Tibial nerve (tissue), 4 donors: ENCODE data around the gene ZG16B. TPM values are rescaled to one million over a fixed set of nuclear protein-coding genes. Genes with fewer than 3 reads are reported as not detected.

Source experiments
- DNase-seq, 2 donors: peaks; one replicate each; pipeline ENCODE4 v3.0.0-alpha.2; 2019; ENCODE audit warnings: low spot score in 2 of 2
- H3K27ac ChIP-seq, 4 donors: fragments of 200-600 bp; sonication (generic) in 3 of 4; one replicate each; pipeline ENCODE4 v1.5.1; 2017 to 2019; ENCODE audit warnings: mild to moderate bottlenecking in 1 of 4
- H3K27me3 ChIP-seq, 2 donors: fragments of 200-600 bp; sonication (generic) in 1 of 2; one replicate each; pipeline versions ENCODE4 v1.5.1 to v1.6.0; 2017 to 2019
- H3K36me3 ChIP-seq, 3 donors: fragments of 200-600 bp; sonication (generic); one replicate each; pipeline ENCODE4 v1.5.1; 2018 to 2019
- H3K4me1 ChIP-seq, 4 donors: fragments of 200-600 bp; sonication (generic) in 3 of 4; one replicate each; pipeline ENCODE4 v1.5.1; 2017 to 2019
- H3K4me3 ChIP-seq, 4 donors: fragments of 200-600 bp; sonication (generic) in 3 of 4; one replicate each; pipeline ENCODE4 v1.5.1; 2017 to 2019; ENCODE audit warnings: mild to moderate bottlenecking in 1 of 4, moderate library complexity in 1 of 4
- H3K9me3 ChIP-seq, 4 donors: fragments of 200-600 bp; sonication (generic) in 3 of 4; one replicate each; pipeline ENCODE4 v1.5.1; 2017 to 2019
- EP300 ChIP-seq, 2 donors: sonication (generic); formaldehyde crosslinking; IDR thresholded peaks; one replicate each; pipeline ENCODE4 v1.6.1; 2017; ENCODE audit warnings: antibody characterized with exemption in 2 of 2, mild to moderate bottlenecking in 1 of 2
- POLR2A ChIP-seq, 2 donors: fragments of 450-650 bp; IDR thresholded peaks; one replicate each; pipeline ENCODE4 v1.6.1; 2017; ENCODE audit warnings: antibody characterized with exemption in 2 of 2, mild to moderate bottlenecking in 2 of 2, moderate library complexity in 2 of 2
- WGBS, 2 donors: methylation state at CpG; one replicate each; pipeline ENCODE4 v1.1.5; 2018; 5-methylcytosine and 5-hydroxymethylcytosine counted together
- total RNA-seq, 4 donors: library from RNA; depleted of rRNA; stranded (reverse); fragments of >200 nt; gene quantifications; one replicate each; pipeline ENCODE4 v1.1.0, GENCODE V29; 2016
- TF ChIP-seq, protein P1 (sequence below), 5 experiments: fragments of 200-600 bp in 3 of 5; fragments of 450-650 bp in 2 of 5; sonication (generic) in 3 of 5; IDR thresholded peaks; one replicate each; pipeline ENCODE4 v1.5.1; 2016 to 2019; ENCODE audit warnings: antibody characterized with exemption in 5 of 5, mild to moderate bottlenecking in 3 of 5, moderate library complexity in 2 of 5

ZG16B gene
- total RNA-seq, 4 donors from 2014 or later = not detected

DNA sequence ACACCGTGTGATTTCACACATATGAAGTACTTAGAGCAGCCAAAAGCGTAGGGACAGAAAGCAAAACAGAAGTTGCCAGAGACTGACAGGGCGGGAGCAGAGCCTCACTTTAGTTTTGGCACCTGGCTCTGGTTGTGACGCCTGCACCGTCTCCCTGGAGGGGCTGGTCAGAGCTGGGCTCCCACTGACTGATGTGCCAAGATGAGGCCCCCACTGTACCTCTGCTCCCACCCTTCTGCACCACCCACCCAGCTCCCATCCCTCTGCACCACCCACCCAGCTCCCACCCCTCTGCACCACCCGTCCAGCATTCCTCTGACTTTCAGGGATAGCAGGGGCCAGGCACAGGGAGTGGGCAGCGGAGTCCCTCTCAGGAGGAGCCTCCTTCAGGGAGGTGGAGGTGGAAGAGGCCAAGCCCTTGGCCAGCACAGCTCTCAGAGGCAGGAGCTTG is 16.3 kb upstream of the ZG16B start:
- Histone ChIP-seq H3K9me3 (peaks cover 0 to 3% (median 0%) of the 10 kb centered on the region in 4 donors), H3K4me3 (no peak overlapping the region), H3K27me3 (peaks cover 0 to 40% of the 10 kb centered on the region in 2 donors), H3K27ac (no peak overlapping the region), H3K4me1 (no peaks in the 10 kb centered on the region), H3K36me3 (no peaks in the 10 kb centered on the region)
- WGBS, 2 donors = 52 to 75% methylated on average over 7 of the region's 7 CpGs
- no peak for TF ChIP-seq POLR2A (IDR thresholded peaks at IDR 0.05)
- TF ChIP-seq, protein P1, sequence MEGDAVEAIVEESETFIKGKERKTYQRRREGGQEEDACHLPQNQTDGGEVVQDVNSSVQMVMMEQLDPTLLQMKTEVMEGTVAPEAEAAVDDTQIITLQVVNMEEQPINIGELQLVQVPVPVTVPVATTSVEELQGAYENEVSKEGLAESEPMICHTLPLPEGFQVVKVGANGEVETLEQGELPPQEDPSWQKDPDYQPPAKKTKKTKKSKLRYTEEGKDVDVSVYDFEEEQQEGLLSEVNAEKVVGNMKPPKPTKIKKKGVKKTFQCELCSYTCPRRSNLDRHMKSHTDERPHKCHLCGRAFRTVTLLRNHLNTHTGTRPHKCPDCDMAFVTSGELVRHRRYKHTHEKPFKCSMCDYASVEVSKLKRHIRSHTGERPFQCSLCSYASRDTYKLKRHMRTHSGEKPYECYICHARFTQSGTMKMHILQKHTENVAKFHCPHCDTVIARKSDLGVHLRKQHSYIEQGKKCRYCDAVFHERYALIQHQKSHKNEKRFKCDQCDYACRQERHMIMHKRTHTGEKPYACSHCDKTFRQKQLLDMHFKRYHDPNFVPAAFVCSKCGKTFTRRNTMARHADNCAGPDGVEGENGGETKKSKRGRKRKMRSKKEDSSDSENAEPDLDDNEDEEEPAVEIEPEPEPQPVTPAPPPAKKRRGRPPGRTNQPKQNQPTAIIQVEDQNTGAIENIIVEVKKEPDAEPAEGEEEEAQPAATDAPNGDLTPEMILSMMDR (IDR thresholded peaks at IDR 0.05) = no peak
- DNase-seq = no peak

DNA sequence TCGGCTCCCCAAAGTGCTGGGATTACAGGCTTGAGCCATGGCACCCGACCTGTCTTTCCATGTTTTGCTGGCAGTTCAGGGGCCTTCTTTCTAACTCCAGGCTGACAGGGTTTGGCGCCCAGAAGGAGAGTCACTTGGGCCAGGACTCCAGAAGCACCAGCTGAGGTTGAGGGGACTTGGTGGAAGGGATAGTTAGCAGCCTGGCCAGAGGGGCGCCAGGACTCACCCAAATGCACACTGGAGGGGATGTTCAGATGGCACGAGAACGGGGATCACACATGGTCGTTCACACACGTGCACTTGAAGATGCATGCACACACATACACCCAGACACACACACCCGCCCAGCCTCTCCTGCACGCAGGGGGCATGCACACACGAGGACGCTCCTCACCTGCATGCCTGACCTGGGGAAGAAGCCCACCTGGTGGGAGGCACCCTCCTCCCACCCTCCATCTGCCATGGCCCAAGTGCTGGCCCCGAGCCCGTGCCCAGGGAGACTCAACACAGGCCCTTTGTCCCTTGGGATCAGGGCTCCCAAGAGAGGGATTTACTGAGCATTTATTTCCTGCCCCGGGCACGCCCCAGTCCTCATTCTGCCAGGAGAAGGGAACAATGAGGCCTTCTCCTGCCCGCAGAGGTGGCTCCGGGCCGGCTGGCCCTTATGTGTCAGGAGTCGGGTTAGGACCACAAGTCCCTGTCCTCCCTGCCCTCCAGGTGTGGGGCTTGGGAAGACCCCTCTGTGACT is 15.4 kb upstream of the ZG16B start:
- Histone ChIP-seq H3K27me3 (peaks cover 0 to 49% of the 10 kb centered on the region in 2 donors), H3K4me1 (no peaks in the 10 kb centered on the region)

GRCh38 chr16:2815299-2815771 is 14.8 kb upstream of the ZG16B start:
- DNase-seq = no peak
- Histone ChIP-seq H3K36me3 (no peaks in the 10 kb centered on the region), H3K9me3 (no peaks in the 10 kb centered on the region), H3K27ac (no peak overlapping the region), H3K4me1 (no peaks in the 10 kb centered on the region), H3K27me3 (peaks cover 0 to 56% of the 10 kb centered on the region in 2 donors), H3K4me3 (no peak overlapping the region)
- no peak for TF ChIP-seq POLR2A (IDR thresholded peaks at IDR 0.05)
- TF ChIP-seq, protein P1 (IDR thresholded peaks at IDR 0.05) = no peak
- TF ChIP-seq EP300 (IDR thresholded peaks at IDR 0.05) = no peak
- 71 to 82% methylated on average over 10 of the region's 10 CpGs for WGBS, 2 donors

More for the DNA sequence above, 15.4 kb upstream of the ZG16B start:
- Histone ChIP-seq H3K9me3 (peaks cover 0 to 2% (median 0%) of the 10 kb centered on the region in 4 donors), H3K27ac (no peak overlapping the region), H3K36me3 (no peaks in the 10 kb centered on the region), H3K4me3 (no peak overlapping the region)
- DNase-seq = no peak
- WGBS, 2 donors = 54 to 66% methylated on average over 15 to 17 of the region's 20 CpGs
- no peak for TF ChIP-seq EP300 (IDR thresholded peaks at IDR 0.05)

- Histone ChIP-seq H3K4me3 (no peak within 1 kb of the TSS), H3K27ac (no peak within 1 kb of the TSS), H3K9me3 (no peaks in the 10 kb centered on the region), H3K36me3 (no peaks in the 10 kb centered on the region), H3K4me1 (no peaks in the 10 kb centered on the region), H3K27me3 (peaks cover 0 to 41% of the 10 kb centered on the region in 2 donors)
- no peak for DNase-seq
- WGBS, 2 donors = 66 to 81% methylated on average over 15 to 28 of the region's 28 CpGs
- TF ChIP-seq, protein P1 (IDR thresholded peaks at IDR 0.05) = no peak
- TF ChIP-seq EP300 (IDR thresholded peaks at IDR 0.05) (no peak), POLR2A (IDR thresholded peaks at IDR 0.05) (no peak)
Measured at GRCh38 chr16:2816751-2817339, 13.3 kb upstream of the ZG16B start, which contains the start of gene PRSS21. Gene PRSS21 (plus strand): TSS chr16:2817237. CDS start chr16:2817269, 32 bp downstream.

- Histone ChIP-seq H3K4me3 (no peak overlapping the region), H3K9me3 (no peaks in the 10 kb centered on the region), H3K27ac (no peak overlapping the region), H3K4me1 (no peaks in the 10 kb centered on the region), H3K27me3 (peaks cover 0 to 35% of the 10 kb centered on the region in 2 donors), H3K36me3 (no peaks in the 10 kb centered on the region)
- WGBS, 2 donors = 73 to 75% methylated on average over 67 of the region's 68 CpGs
- TF ChIP-seq, protein P1 (IDR thresholded peaks at IDR 0.05) = no peak
- TF ChIP-seq EP300 (IDR thresholded peaks at IDR 0.05) = no peak
- TF ChIP-seq POLR2A (IDR thresholded peaks at IDR 0.05) = no peak
- no peak for DNase-seq
Measured at GRCh38 chr16:2817340-2818271, 12.5 kb upstream of the ZG16B start.
